ENCODE data around the gene PSME3IP1. TPM values are rescaled to one million over a fixed set of nuclear protein-coding genes. Genes with fewer than 3 reads are reported as not detected.

The PSME3IP1 gene
- total and polyA plus RNA-seq, 9 of the 15 experiments (the other 6 are each of a cell fraction or from before 2014, with no cell fraction given) = 63.8 to 187 (median 142) TPM

GRCh38 chr16:57109259-57110105, 76.4 kb downstream of the PSME3IP1 start (continued):
- peak in 1 of 2 experiments; percentile 97; a peak in 2 of 4 replicates for TF ChIP-seq ZNF639 (CRISPR knock-in tag; conservative IDR thresholded peaks at IDR 0.05 in 1 of 2, IDR thresholded peaks at IDR 0.05 in 1 of 2)
- peak; percentile 44; the same call in 1 of the 2 replicates for TF ChIP-seq ZBTB12 (CRISPR knock-in tag; IDR thresholded peaks at IDR 0.05)
- TF ChIP-seq ZNF584 (CRISPR knock-in tag; IDR thresholded peaks at IDR 0.05; ENCODE audit: low read depth) = peak; percentile 97
- peak; percentile 6 to 30 (median 17); a peak in 1 of 6 replicates for TF ChIP-seq CTCF (IDR thresholded peaks at IDR 0.05 in 2 of 3, conservative IDR thresholded peaks at IDR 0.05 in 1 of 3; ENCODE audit: insufficient read depth in 2 of 3, low read depth in 1 of 3, low read length in 3 of 3)
- TF ChIP-seq CUX1 (CRISPR knock-in tag; IDR thresholded peaks at IDR 0.05) = peak; percentile 74; the same call in 1 of the 2 replicates
- peak; percentile 83 for TF ChIP-seq ZNF79 (CRISPR knock-in tag; IDR thresholded peaks at IDR 0.05; ENCODE audit: low read depth)
- peak; percentile 74 for TF ChIP-seq ETV1 (tag; conservative IDR thresholded peaks at IDR 0.05; ENCODE audit: low read depth)
- peak; percentile 80 for TF ChIP-seq ZNF134 (CRISPR knock-in tag; conservative IDR thresholded peaks at IDR 0.05)
- peak; percentile 78 for TF ChIP-seq RFX1 (IDR thresholded peaks at IDR 0.05)
- TF ChIP-seq GTF2A2 (tag; IDR thresholded peaks at IDR 0.05) = peak; percentile 84

Measured in K562 (cell line).